GM18498 (cell line): ENCODE measurements around the gene ATP5PD.
"Not testable (repeated sequence)": the region's sequence is repeated elsewhere in the genome, so short reads cannot be mapped to it uniquely, and the experiment has no call there.

Experiments
- ATAC-seq: cut with Tn5 transposase; IDR thresholded peaks from one replicate; pipeline ENCODE4 v1.9.1; 2021; ENCODE audit warnings: mild to moderate bottlenecking, moderate library complexity; ENCODE audit not compliant: unreplicated experiment

ATP5PD gene

DNA sequence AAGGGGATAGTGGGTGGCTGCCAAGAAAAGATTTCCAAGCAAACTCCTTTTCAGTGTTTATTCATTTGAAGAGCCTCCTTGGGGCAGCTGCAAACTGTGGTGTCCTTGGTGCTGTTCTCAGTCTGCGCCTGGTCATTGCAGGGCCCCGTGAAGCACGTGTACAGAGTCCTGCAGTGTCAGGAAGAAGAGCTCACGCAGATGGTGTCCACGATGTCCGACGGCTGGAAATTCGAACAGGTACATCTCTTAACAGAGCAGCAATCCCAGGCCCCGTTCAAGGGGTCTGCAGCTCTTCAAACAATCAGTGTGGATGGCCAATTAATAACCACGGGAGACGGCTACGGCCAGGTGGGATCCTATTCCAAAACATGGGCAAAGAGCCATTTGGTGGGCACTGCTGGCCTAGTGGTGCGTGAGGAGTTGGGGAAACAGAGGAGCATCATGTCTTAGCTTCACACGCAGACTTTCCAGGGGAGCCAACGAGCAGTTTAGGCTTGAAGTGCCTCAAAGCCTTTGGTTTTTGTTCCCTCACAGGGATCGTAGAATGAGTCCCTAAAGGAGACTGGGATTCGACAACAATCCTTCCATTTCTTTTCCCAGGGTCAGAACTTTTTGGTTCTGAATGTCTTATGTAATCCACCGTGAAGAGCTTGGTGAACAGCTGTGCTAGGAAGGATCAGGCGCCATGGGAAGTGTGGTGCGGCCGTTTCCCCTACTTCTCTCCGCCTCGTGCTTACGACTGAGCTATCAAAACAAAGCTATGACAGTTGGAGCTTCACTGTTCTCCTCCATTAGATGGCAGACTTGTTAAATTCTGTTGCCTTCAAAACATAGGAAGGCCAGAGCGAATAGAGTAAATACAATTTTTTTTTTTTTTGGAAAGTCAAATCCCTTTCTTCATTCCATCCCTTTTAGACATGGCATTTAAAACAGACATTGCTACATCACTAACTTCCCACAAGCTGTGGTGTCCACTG lies 12.9 kb upstream of the ATP5PD start:
- ATAC-seq = no peak

DNA sequence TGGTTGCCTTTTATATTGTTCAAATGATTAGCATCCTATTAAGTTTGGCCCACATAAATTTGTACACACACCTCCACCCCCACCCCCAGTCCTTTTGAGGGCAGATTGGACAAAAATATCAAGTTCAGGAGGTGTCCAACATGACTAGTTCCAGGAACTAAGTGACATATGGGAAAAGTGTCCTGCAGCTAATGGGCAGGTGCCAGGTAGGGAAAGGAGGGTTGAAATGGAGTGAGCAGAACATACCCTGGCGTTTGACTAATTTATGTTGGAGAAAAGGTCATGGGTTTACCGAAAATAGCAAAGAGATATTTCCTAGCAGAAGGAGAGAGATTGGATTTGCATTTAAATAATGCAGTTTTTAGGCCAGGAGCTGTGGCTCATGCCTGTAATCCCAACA lies 5.2 kb upstream of the ATP5PD start:
- no peak for ATAC-seq

DNA sequence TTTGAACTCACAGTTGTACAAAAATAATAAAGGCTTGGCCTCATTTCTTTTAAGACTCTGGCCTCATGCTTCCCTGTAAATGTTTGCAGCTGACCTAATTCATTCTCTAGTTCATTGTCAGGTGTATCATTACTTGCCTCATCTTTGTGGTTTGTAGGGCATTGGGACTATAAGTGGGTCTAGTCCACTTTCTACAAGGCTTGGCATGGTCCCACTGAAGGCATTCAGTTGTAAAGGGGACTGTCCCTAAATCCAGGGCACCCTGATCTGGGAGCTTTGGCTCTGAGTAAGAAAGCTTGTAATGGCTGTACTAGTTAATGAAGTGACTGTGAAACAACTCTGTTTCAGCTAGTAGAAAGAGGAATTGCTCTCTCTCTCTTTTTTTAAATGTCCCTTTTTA lies 2.9 kb upstream of the ATP5PD start:
- ATAC-seq = no peak

DNA sequence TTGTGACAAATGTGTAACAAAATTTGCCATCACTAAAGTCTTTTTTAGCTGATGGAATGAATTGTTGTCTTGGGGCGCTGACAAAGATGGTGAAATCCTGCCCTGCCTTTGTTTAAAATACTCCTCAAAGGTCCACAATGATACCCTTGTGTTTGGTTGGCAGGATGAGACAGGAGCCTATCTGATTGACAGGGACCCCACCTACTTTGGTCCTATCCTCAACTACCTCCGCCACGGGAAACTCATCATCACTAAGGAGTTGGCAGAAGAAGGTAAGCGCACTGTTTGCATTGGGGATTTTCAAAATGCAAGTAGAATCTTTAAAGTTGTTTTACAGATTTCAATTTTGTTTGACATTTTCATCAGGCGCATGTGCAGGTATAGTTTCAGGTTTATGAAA lies 2.3 kb upstream of the ATP5PD start:
- ATAC-seq = no peak

DNA sequence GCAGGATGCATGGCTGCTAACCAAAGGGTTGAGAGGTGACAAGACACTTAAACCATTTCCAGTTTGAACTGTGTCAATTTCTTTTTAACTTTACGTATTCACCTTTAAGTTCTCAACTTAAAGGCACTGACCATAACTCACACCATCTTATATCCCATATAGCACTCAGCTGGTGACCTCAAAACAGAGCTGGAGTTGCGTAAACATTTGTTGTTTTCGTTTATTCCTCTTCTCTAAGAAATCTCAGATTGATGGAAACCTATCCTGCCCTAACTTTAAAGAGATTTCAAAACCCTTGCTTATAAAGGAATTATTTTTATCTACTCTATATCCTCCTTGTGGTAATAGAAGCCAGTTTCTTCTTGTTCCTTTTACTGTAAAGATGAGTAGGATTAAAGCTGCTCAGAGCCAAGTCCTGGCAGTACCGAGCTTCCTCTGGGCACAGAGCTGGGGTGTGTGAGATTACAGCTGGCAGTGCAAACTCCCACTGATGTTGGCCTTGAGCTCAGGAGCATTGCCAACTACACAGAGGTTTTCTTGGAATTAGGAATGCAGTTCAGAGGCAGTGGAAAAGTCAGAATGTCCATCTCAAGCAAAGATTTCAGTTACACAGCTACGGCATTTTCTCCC lies 1.6 kb upstream of the ATP5PD start:
- no peak for ATAC-seq

DNA sequence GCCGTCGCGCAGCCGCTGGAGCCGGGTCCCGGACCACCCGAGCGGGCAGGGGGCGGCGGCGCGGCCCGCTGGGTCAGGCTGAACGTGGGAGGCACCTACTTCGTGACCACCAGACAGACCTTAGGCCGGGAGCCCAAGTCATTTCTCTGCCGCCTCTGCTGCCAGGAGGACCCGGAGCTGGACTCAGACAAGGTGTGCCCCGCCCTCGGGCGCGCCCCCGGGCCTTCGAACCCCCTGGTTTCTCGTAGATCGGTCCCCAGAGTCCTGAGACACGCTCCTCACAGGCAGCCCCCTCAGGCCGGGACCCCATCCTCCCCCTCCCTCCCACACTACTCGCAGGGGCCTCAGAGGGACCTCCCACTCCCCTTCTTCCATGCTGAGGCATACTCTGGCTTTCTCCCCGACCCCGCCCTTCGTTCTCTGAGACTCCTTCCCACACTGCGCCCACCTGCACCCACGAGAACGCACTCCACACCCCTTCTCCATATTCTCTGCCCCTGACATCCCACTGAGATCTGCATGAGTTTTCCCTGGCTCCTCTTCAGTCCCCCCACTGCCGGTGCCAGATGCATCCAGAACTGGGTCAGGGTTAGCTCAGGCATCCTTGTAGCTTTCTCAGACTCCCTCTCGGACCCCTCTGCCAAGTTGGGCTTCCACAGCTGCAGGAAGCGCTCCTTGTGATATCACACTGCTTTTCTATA lies 779 bp upstream of the ATP5PD start:
- peak; percentile 24 for ATAC-seq

DNA sequence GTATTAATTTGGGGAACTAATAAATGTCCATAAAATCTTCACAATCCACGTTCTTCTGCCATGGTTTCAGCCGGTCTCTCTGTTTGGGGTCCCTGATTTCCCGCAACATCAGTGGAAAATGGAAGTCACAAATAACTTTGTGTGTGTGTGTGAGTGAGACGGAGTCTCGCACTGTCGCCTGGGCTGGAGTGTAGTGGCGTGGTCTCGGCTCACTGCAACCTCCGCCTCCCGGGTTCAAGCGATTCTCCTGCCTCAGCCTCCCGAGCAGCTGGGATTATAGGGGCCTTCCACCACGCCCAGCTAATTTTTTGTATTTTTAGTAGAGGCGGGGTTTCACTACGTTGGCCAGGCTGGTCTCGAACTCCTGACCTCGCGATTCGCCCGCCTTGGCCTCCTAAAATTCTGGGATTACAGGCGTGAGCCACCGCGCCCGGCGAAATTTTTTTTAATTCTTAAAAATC lies 793 bp downstream of the ATP5PD start:
- ATAC-seq = not testable (repeated sequence)

DNA sequence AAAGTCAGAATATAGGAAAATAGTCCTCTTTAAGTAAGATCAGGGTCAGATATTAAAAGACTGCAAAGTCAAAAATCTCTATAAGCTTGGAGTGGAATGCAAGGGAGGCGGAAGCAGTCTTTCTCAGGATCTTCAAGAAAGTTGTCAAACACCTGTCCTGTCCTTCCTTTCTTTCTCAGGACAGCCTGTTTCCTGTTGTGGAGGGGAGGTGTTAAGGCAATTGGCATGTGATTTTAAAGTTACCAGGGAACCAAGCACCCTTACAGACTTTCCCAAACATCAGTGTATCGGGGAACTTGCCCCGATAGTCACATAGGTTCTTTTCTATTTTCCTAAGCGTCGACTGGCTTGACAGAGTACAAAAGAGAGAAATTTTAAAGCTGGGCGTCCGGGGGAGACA lies 2.1 kb downstream of the ATP5PD start:
- no peak for ATAC-seq

DNA sequence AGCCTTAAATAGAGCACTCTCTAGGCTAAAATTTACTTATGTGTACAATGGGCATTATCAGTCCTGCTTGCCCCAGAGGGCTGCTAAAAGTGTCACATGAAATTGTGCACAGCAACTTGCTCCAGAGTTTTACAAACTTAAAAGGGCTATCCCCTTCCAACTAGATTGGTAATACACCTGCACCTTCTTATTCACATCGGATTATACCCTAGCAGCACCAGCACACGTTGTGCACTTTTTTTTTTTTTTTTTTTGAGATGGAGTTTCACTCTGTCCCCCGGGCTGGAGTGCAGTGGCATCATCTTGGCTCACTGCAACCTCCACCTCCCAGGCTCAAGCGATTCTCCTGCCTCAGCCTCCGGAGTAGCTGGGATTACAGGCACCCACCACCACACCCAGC lies 3.0 kb downstream of the ATP5PD start:
- ATAC-seq = not testable (repeated sequence)

DNA sequence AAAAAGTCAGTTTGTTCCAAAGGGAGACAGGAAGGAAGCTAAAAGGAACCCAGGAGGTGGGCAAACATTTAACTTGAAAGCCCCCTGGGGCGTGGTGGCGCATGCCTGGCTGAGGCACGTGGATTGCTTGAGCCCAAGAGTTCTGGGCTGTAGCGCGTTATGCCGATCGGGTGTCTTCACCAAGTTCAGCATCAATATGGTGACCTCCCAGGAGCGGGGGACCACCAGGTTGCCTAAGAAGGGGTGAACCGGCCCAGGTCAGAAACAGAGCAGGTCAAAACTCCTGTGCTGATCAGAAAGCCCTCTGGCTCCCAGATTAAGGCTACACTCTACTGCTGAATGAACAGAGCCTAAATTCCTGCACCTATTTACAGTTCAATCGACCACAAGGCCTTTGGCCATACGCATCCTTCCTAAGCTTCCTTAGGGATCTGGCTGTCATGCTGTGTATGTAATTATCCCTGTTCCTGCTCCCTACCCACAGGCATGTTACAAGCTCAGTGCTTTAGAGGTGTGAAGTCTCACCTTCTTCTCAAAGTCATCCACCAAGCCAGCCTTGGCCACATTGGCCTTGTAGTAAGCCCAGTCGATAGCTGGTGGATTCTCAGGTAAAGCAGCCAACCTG lies 5.0 kb downstream of the ATP5PD start:
- ATAC-seq = no peak

DNA sequence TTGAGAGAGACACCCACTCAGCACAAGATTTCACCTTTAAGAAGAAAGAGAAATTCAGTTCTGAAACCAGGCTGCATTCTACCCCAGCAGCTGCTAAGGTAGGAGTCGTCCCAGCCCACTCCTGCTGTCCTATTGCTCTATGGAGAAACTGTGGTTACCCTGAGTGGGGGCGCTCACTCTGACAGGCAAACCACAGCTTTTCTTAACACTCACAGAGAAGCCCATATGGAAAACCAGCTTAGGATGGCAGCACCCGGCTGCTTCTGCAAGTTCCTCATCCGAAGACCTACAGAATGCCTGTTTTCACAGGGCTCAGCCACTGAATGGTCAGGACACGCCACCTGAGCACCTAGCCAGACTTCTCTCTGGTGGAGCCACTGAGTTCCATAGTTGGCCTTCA lies 7.5 kb downstream of the ATP5PD start:
- no peak for ATAC-seq

DNA sequence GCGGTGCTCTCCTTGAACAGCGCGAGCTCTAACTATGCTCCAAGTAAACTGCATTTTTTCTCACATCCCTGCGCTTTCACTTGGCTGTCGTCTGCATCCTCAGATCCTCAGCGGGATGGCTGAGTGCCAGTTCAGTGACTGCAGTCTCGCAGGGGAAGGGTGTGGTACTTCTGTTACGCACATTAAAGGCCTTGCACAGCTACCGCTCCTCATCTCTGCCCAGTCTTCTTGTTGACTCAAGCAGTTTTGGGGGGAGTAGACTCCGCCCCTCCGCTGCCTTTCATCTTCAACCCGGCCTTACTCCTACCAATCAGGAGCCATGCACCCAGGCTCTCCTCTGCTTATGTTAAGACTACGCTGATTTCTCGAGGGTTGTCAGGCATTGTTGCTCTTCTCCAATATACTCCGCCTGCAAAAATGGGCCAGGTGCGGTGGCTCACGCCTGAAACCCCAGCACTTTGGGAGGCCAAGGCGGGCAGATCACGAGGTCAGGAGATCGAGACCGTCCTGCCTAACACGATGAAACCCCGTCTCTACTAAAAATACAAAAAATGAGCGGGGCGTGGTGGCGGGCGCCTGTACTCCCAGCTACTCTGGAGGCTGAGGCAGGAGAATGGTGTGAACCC lies 10.0 kb downstream of the ATP5PD start:
- no peak for ATAC-seq

DNA sequence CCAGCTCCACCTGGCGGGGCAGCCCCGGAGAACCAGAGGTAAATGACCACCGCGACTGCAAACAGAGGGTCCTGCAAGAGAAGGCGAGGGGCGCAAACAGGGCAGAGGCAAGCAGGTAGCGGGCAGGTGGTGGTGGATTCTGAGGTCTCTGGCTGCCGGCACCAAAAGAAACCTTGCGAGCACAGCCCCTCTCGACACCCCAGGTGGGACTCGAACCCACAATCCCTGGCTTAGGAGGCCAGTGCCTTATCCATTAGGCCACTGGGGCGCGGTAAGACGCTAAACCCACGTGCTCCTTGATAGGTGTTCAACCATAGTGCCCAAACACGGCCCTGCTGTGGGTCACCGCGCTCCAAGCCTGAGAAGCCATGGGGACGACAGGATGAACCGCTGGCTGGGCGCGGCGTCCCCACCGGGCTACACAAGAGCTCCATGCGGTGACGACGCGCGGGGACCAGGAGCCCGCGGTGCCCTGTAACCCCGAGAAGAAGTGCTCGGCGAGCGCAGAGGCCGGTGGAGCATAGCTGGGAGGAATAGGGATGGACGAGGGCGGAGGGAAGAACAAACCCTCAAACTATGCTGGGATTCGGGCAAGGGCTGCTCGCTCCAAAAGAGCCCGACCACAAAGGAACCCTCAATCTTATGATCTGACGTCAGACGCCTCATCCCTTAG lies 12.4 kb downstream of the ATP5PD start:
- ATAC-seq = peak; percentile 62

DNA sequence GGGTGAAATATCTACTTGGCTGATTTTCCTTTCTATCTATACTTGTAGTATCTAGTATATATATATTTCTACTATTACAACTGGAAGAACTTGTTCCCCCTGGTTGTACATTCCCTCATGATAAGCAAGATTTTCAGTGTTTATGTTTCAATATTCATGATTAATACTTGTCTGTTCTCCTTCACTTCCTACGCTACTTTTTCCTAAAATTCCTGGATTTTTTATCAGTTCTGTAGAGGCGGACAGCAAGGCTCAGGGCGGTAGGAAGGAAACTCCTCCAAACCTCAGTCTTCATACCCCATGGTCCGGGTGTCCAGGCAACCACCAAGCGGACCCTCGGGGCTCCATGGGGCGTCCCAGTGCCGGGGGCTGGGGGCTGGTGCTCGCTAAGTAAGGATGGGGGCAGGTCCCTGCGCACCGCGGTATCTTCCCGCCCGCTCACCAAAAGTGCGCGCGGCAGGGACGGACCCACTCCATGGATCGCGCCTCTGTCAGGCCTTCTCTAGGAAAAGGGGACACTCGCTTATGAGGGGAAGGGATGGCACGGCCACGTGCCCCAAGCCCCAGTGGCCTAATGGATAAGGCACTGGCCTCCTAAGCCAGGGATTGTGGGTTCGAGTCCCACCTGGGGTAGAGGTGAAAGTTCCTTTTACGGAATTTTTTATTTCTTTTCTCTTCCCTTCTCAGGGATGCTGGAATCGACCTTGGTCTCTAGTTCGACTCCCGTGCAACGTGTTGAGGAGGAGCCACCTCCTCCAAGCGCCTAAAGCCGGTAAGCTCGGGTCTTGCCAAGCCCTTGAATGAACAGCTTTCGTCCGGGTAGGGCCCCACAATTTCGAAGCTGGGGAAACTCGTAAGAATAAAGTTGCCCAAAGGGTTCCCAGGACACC lies 13.2 kb downstream of the ATP5PD start:
- peak; percentile 39 for ATAC-seq

DNA sequence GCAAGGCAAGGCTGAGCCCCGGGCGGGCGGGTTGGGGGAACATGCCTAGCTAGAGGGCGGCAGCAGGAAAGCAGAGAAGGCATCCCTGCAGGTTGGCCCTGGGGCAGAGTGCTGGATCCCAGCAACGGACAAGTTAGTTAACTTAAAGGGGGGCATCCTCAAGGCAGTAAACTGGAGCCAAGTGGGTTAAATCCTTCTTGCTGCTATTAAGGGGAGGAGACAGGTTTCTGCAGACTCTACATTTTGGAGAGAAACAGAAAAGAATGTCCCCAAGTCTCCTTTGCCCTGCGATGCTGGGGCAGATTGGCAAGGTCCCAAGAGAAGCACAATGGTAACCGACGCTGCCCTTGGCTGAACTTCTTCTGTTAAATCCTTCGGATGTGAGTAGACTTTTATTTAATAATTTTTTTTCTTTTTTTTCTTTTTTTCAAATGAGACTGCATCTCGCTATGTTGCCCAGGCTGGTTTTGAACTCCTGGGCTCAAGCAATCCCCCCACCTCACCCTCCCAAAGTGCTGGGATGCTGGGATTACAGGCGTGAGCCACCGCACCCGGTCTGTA lies 14.0 kb downstream of the ATP5PD start:
- ATAC-seq = no peak

DNA sequence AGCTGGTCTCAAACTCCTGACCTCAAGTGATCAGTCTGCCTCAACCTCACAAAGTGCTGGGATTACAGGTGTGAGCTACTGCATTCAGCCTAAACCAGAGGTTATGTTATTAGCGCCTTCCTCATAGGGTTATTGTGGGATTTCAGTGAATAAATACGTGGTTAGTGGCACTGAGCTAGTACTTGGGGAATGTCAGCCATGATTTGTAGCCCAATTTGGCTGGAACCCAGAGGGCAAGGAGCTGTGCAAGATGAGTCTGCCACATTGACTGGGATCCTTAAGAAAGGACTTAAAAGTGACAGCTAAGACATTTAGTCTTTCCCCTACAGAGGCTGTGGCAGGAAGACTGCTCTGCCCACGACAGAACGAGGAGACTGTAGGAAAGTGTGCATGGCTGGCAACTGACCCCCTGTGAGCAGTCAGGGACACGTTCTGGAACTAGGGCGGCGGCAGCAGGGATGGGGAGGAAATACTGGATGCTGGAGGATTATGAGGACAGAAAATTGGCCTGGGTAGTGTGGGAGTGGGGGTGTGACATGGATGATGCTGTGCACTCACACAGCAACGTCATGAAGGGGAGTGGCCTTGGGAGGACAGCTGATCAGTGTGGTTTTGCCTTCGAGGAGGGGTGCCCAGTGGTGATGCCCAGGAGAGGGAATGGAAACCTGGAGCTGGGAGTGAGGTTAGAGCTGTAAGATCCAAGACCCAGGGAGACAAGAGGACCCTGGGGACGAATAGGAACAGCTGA lies 14.6 kb downstream of the ATP5PD start:
- no peak for ATAC-seq

DNA sequence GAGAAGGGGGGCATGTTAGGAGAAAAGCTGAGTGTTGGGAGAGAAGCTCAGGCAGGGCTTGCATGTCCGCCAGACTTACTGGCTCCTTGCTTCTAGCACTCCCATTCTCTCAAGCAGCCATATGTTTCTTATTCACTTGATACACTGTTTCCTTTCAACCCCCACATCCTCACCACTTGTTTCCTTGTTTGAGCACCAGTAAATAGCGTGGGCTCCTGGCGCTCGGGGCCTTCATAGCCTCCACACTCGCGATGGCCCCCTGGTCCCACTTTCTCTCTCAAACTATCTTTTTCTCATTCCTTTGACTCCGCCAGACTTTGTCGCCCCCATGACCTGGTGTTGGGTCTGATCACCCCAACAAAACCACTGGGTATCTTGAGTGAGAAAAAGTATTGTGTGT lies 16.6 kb downstream of the ATP5PD start:
- ATAC-seq = no peak

DNA sequence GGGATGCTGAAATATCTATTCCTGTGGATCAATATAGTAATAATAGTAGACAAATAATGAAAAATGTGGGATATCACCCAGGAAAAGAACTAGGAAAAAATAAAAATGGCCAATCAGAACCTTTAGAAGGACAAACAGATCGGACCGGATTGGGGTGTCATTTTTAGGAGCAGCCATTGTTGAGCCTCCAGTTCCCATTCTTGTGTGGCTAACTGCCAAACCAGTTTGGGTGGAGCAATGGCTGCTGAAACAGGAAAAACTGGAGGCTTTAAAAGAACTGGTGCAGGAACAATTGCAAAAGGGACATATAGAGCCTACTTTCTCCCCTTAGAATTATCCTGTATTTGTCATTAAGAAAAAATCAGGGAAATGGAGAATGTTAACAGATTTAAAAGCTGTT lies 20.1 kb downstream of the ATP5PD start:
- not testable (repeated sequence) for ATAC-seq
